ENCODE data around the gene FGD2. TPM values are rescaled to one million over a fixed set of nuclear protein-coding genes. Genes with fewer than 3 reads are reported as not detected.
"Not testable (repeated sequence)": the region's sequence is repeated elsewhere in the genome, so short reads cannot be mapped to it uniquely, and the experiment has no call there.

The FGD2 gene
- polyA plus RNA-seq, 12 donors = 2.4 to 8.1 (median 3.0) TPM; not detected in 1

- not testable (repeated sequence) for DNase-seq
Observed at GRCh38 chr6:36990401-36990800, 15.1 kb upstream of the FGD2 start.

GRCh38 chr6:36997811-36998722 lies 7.4 kb upstream of the FGD2 start:
- no peak for DNase-seq

- DNase-seq = no peak
Observed at GRCh38 chr6:36998723-36999038, 6.8 kb upstream of the FGD2 start.

GRCh38 chr6:36999061-36999750 lies 6.2 kb upstream of the FGD2 start:
- DNase-seq = no peak

GRCh38 chr6:36999751-37000125 lies 5.7 kb upstream of the FGD2 start:
- no peak for DNase-seq

- no peak for DNase-seq
Observed at GRCh38 chr6:37004044-37004980, 1.1 kb upstream of the FGD2 start.

GRCh38 chr6:37005827-37006567 lies 542 bp downstream of the FGD2 start:
- DNase-seq = no peak

GRCh38 chr6:37006793-37007339 lies 1.4 kb downstream of the FGD2 start:
- DNase-seq = no peak

- no peak for DNase-seq
Observed at GRCh38 chr6:37007340-37008043, 2.0 kb downstream of the FGD2 start.

- DNase-seq = no peak
Observed at GRCh38 chr6:37008484-37009465, 3.3 kb downstream of the FGD2 start.

- no peak for DNase-seq
Observed at GRCh38 chr6:37010402-37010892, 5.0 kb downstream of the FGD2 start.

- DNase-seq = no peak
Observed at GRCh38 chr6:37011656-37012378, 6.4 kb downstream of the FGD2 start.

GRCh38 chr6:37013516-37014491 lies 8.3 kb downstream of the FGD2 start:
- DNase-seq = no peak

- no peak for DNase-seq
Observed at GRCh38 chr6:37014667-37015066, 9.2 kb downstream of the FGD2 start.

GRCh38 chr6:37015532-37015931 lies 10.1 kb downstream of the FGD2 start:
- DNase-seq = no peak

GRCh38 chr6:37016995-37017394 lies 11.5 kb downstream of the FGD2 start:
- no peak for DNase-seq

- DNase-seq = no peak
Observed at GRCh38 chr6:37017606-37018197, 12.2 kb downstream of the FGD2 start.
